Measurements from ENCODE around the gene PTX4. TPM values are rescaled to one million over a fixed set of nuclear protein-coding genes. Genes with fewer than 3 reads are reported as not detected.
"Not testable (repeated sequence)": the region's sequence is repeated elsewhere in the genome, so short reads cannot be mapped to it uniquely, and the experiment has no call there.

PTX4 gene
- total RNA-seq, 6 experiments from 2014 or later, result not detected

- peak in 1 of 4 donors; percentile 24 for ATAC-seq
- intact Hi-C loops (cut with DNase I), result no loop called here
- no peak overlapping the region for H3K4me3 ChIP-seq
- no peak overlapping the region for H3K27ac ChIP-seq
- peaks cover 0 to 1% (median 0%) of the 10 kb centered on the region in 4 donors for H3K4me1 ChIP-seq
- 40% methylated on average over 1 of the region's 39 CpGs for WGBS (ENCODE audit: insufficient coverage, low coverage, low lambda C conversion rate, missing lambda C conversion rate)
- TF ChIP-seq, protein P1, sequence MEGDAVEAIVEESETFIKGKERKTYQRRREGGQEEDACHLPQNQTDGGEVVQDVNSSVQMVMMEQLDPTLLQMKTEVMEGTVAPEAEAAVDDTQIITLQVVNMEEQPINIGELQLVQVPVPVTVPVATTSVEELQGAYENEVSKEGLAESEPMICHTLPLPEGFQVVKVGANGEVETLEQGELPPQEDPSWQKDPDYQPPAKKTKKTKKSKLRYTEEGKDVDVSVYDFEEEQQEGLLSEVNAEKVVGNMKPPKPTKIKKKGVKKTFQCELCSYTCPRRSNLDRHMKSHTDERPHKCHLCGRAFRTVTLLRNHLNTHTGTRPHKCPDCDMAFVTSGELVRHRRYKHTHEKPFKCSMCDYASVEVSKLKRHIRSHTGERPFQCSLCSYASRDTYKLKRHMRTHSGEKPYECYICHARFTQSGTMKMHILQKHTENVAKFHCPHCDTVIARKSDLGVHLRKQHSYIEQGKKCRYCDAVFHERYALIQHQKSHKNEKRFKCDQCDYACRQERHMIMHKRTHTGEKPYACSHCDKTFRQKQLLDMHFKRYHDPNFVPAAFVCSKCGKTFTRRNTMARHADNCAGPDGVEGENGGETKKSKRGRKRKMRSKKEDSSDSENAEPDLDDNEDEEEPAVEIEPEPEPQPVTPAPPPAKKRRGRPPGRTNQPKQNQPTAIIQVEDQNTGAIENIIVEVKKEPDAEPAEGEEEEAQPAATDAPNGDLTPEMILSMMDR (IDR thresholded peaks at IDR 0.05), result no peak
- no peak for TF ChIP-seq POLR2A (IDR thresholded peaks at IDR 0.05)
- H3K36me3 ChIP-seq, result no peaks in the 10 kb centered on the region
- no peaks in the 10 kb centered on the region for H3K9me3 ChIP-seq
- no peaks in the 10 kb centered on the region for H3K27me3 ChIP-seq
- DNase-seq, result no peak
Observed at GRCh38 chr16:1487395-1488053, 1.2 kb downstream of the PTX4 start.

GRCh38 chr16:1486551-1487390 is 2.0 kb downstream of the PTX4 start:
- Histone ChIP-seq H3K27me3 (no peaks in the 10 kb centered on the region), H3K4me1 (no peaks in the 10 kb centered on the region), H3K36me3 (no peaks in the 10 kb centered on the region), H3K4me3 (no peak overlapping the region), H3K27ac (no peak overlapping the region), H3K9me3 (no peaks in the 10 kb centered on the region)
- WGBS (ENCODE audit: insufficient coverage, low coverage, low lambda C conversion rate, missing lambda C conversion rate), result 77% methylated on average over 9 of the region's 33 CpGs
- TF ChIP-seq, protein P1 (IDR thresholded peaks at IDR 0.05), result no peak
- no peak for TF ChIP-seq POLR2A (IDR thresholded peaks at IDR 0.05)
- intact Hi-C loops (cut with DNase I), result no loop called here
- DNase-seq, result no peak
- ATAC-seq, result no peak

DNA sequence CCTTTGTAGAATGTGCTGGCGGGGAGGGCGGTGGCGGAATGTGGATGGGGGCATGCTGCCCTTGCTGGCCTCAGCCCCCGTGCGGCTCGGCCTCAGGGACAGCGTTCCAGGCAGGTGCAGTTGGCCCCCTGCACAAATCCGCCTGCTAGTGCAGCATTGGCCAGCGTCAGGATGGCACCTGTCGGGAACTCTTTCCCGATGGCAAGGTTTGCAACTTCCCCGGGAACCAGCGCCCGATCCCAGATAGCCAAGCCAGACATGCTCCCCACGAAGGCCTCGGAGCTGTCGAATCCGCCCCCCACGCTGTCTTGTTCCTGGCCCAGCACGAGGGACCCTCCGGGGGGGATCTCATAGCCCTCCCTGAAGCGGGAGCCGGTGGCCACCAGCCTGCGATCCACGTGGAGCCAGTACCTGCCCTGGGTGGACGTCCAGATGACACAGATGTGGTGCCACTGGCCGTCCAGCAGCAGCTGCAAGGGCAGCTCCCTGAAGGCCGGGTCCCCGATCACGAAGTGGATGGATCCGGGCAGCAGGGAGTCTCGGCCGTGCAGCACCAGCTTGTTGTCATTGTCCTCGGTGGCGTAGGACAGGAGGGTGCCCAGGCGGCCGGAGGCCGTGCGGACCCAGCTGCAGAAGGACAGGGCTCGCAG is 2.8 kb downstream of the PTX4 start:
- Histone ChIP-seq H3K9me3 (no peaks in the 10 kb centered on the region), H3K4me1 (no peaks in the 10 kb centered on the region), H3K4me3 (no peak overlapping the region), H3K36me3 (no peaks in the 10 kb centered on the region), H3K27me3 (no peaks in the 10 kb centered on the region), H3K27ac (no peak overlapping the region)
- no CpG with 5 or more reads among the region's 40 CpGs for whole genome bisulfite sequencing (ENCODE audit: insufficient coverage, low coverage, low lambda C conversion rate, missing lambda C conversion rate)
- TF ChIP-seq POLR2A (IDR thresholded peaks at IDR 0.05), result no peak
- TF ChIP-seq, protein P1 (IDR thresholded peaks at IDR 0.05), result no peak
- ATAC-seq (peak in 1 of 4 donors; percentile 9), DNase-seq (no peak)
- intact Hi-C loops (cut with DNase I), result no loop called here

GRCh38 chr16:1481906-1482835 is 6.6 kb downstream of the PTX4 start:
- no peaks in the 10 kb centered on the region for H3K27me3 ChIP-seq
- DNase-seq, result no peak
- H3K27ac ChIP-seq, result no peak overlapping the region
- intact Hi-C loops (cut with DNase I), result no loop called here
- H3K4me3 ChIP-seq, result no peak overlapping the region
- ATAC-seq, result no peak
- WGBS (ENCODE audit: insufficient coverage, low coverage, low lambda C conversion rate, missing lambda C conversion rate), result 57% methylated on average over 5 of the region's 28 CpGs
- TF ChIP-seq, protein P1 (IDR thresholded peaks at IDR 0.05), result no peak
- no peak for TF ChIP-seq POLR2A (IDR thresholded peaks at IDR 0.05)
- no peaks in the 10 kb centered on the region for H3K36me3 ChIP-seq
- H3K4me1 ChIP-seq, result no peaks in the 10 kb centered on the region
- H3K9me3 ChIP-seq, result no peaks in the 10 kb centered on the region

- H3K9me3 ChIP-seq; DNase-seq; H3K4me3 ChIP-seq; intact Hi-C loops (cut with DNase I); H3K27ac ChIP-seq; H3K36me3 ChIP-seq; ATAC-seq; H3K27me3 ChIP-seq: not testable (repeated sequence)
- H3K4me1 ChIP-seq, result peaks cover 0 to 10% (median 1%) of the 10 kb centered on the region in 4 donors
- WGBS (ENCODE audit: insufficient coverage, low coverage, low lambda C conversion rate, missing lambda C conversion rate), result 92% methylated on average over 9 of the region's 9 CpGs
Observed at GRCh38 chr16:1478937-1479336, 9.8 kb downstream of the PTX4 start.

Data from right lobe of liver (tissue), 6 donors.